K562 (cell line): ENCODE measurements around the gene AAMDC. TPM values are rescaled to one million over a fixed set of nuclear protein-coding genes. Genes with fewer than 3 reads are reported as not detected.
A peak's percentile ranks its signal among the peaks of the same experiment; 100 is the strongest.

ENCODE experiments used
- ATF6 ChIP-seq: sonication (generic); formaldehyde crosslinking; IDR thresholded peaks from 2 replicates; pipeline ENCODE4 v1.4.0; 2020; ENCODE audit warnings: mild to moderate bottlenecking, missing genetic modification reagents
- BACH1 ChIP-seq: fragments of 200-800 bp; sonication (Bioruptor generic); IDR thresholded peaks from 2 replicates; pipeline ENCODE4 v1.6.1; 2016; ENCODE audit warnings: missing genetic modification characterization, missing compliant biosample characterization
- CBFA2T2 ChIP-seq: fragments of 450-650 bp; conservative IDR thresholded peaks from 2 replicates; pipeline ENCODE4 v1.6.1; 2017; ENCODE audit warnings: mild to moderate bottlenecking
- E2F1 ChIP-seq: sonication (generic); formaldehyde crosslinking; IDR thresholded peaks from 2 replicates; pipeline ENCODE4 v1.8.1; 2023; ENCODE audit warnings: mild to moderate bottlenecking, missing genetic modification reagents, moderate library complexity
- HDAC2 ChIP-seq: fragments of 450-650 bp; IDR thresholded peaks from 2 replicates; pipeline ENCODE4 v1.6.1; 2016; ENCODE audit warnings: mild to moderate bottlenecking
- IRF2 ChIP-seq: sonication (generic); formaldehyde crosslinking; IDR thresholded peaks from 2 replicates; pipeline ENCODE4 v1.8.1; 2022; ENCODE audit warnings: mild to moderate bottlenecking, missing genetic modification reagents
- MAFF ChIP-seq: IDR thresholded peaks from 2 replicates; pipeline ENCODE4 v1.6.1; 2012; ENCODE audit warnings: low read length, improper control_type of control experiment
- MXI1 ChIP-seq: IDR thresholded peaks from 2 replicates; pipeline ENCODE4 v1.6.1; 2011; ENCODE audit warnings: low read depth, mild to moderate bottlenecking, improper control_type of control experiment, low read length
- NFATC3 ChIP-seq: fragments of 450-650 bp; IDR thresholded peaks from 2 replicates; pipeline ENCODE4 v1.6.1; 2017; ENCODE audit warnings: mild to moderate bottlenecking
- NFIX ChIP-seq: fragments of 250-450 bp; sonication (Bioruptor Pico); IDR thresholded peaks from 2 replicates; pipeline ENCODE4 v1.4.0; 2020; ENCODE audit warnings: low read depth, mild to moderate bottlenecking, moderate library complexity
- PTTG1 ChIP-seq: fragments of 450-650 bp; IDR thresholded peaks from 2 replicates; pipeline ENCODE4 v1.6.1; 2016; ENCODE audit warnings: low read depth, mild to moderate bottlenecking, missing genetic modification characterization, missing compliant biosample characterization
- RB1 ChIP-seq: fragments of 450-650 bp; IDR thresholded peaks from 2 replicates; pipeline ENCODE4 v1.6.1; 2017; ENCODE audit warnings: low read depth, mild to moderate bottlenecking
- TOE1 ChIP-seq, 2 experiments: fragments of 450-650 bp in 1 of 2; sonication (generic) in 1 of 2; formaldehyde crosslinking in 1 of 2; IDR thresholded peaks; 2 replicates each; pipeline versions ENCODE4 v1.7.1 to v1.8.0; 2016 to 2022; ENCODE audit warnings: borderline replicate concordance in 2 of 2, mild to moderate bottlenecking in 2 of 2, antibody characterized with exemption in 1 of 2, inconsistent platforms in 1 of 2, low read depth in 1 of 2, missing genetic modification reagents in 1 of 2, moderate library complexity in 1 of 2
- XRCC4 ChIP-seq: IDR thresholded peaks from one replicate; pipeline ENCODE4 v1.6.1; 2011; ENCODE audit not compliant: insufficient read depth, insufficient read length; ENCODE audit errors: extremely low read depth
- polyA plus RNA-seq, 8 experiments: library from polyadenylated mRNA; depleted of rRNA in 4 of 8; stranded (reverse) in 5 of 8; unstranded in 3 of 8; fragments of >200 nt; fragmentation: Nextera tagmentation in 2 of 8; fragmentation: Illumina TruSeq in 1 of 8; extraction: Ambion mirVana in 2 of 8; extraction: Trizol in 1 of 8; gene quantifications; 2 replicates each; pipeline versions ENCODE4 v1.2.1 to v1.2.3, GENCODE V29; 2011 to 2014; ENCODE audit warnings: inconsistent platforms in 1 of 8, missing spikeins in 1 of 8
- total RNA-seq, 7 experiments: library from RNA; depleted of rRNA in 6 of 7; stranded (reverse); fragments of >200 nt in 6 of 7; fragmentation: Illumina TruSeq in 2 of 7; extraction: Trizol in 2 of 7; gene quantifications; 2 replicates each; pipeline versions ENCODE4 v1.2.1 to v1.2.3, GENCODE V29; 2011 to 2021; ENCODE audit warnings: low replicate concordance in 1 of 7
- TF ChIP-seq, protein P1 (sequence below): fragments of 250-450 bp; sonication (Bioruptor Pico); IDR thresholded peaks from 2 replicates; pipeline ENCODE4 v1.4.0; 2020; ENCODE audit warnings: mild to moderate bottlenecking, moderate library complexity, borderline replicate concordance

Gene AAMDC
- total and polyA plus RNA-seq, 9 of the 15 experiments (the other 6 are each of a cell fraction or from before 2014, with no cell fraction given) = 10.4 to 40.6 (median 15.6) TPM

GRCh38 chr11:77819411-77819920, 1.5 kb upstream of the AAMDC start (continued):
- TF ChIP-seq, protein P1, sequence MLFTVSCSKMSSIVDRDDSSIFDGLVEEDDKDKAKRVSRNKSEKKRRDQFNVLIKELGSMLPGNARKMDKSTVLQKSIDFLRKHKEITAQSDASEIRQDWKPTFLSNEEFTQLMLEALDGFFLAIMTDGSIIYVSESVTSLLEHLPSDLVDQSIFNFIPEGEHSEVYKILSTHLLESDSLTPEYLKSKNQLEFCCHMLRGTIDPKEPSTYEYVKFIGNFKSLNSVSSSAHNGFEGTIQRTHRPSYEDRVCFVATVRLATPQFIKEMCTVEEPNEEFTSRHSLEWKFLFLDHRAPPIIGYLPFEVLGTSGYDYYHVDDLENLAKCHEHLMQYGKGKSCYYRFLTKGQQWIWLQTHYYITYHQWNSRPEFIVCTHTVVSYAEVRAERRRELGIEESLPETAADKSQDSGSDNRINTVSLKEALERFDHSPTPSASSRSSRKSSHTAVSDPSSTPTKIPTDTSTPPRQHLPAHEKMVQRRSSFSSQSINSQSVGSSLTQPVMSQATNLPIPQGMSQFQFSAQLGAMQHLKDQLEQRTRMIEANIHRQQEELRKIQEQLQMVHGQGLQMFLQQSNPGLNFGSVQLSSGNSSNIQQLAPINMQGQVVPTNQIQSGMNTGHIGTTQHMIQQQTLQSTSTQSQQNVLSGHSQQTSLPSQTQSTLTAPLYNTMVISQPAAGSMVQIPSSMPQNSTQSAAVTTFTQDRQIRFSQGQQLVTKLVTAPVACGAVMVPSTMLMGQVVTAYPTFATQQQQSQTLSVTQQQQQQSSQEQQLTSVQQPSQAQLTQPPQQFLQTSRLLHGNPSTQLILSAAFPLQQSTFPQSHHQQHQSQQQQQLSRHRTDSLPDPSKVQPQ (CRISPR knock-in tag) = no peak
- TF ChIP-seq NFIX (no peak), BACH1 (no peak), XRCC4 (no peak), RB1 (no peak), NFATC3 (no peak), CBFA2T2 (no peak), TOE1 (IDR thresholded peaks at IDR 0.05; ENCODE audit: borderline replicate concordance) (0 out of 2 replicates have a peak, but pooled peaks have one; percentile 56), TOE1 (CRISPR knock-in tag; IDR thresholded peaks at IDR 0.05; ENCODE audit: borderline replicate concordance, low read depth) (no peak), HDAC2 (peak; percentile 80; the same call in 1 of the 2 replicates), IRF2 (no peak), E2F1 (no peak), MAFF (no peak), PTTG1 (tag) (no peak), MXI1 (no peak), ATF6 (CRISPR knock-in tag) (0 out of 2 replicates have a peak, but pooled peaks have one; percentile 26)
